ENCODE measurements around the gene CAMK1D. TPM values are rescaled to one million over a fixed set of nuclear protein-coding genes. Genes with fewer than 3 reads are reported as not detected.

Gene CAMK1D
- total RNA-seq, 6 experiments from 2014 or later: 5.3 to 10.8 (median 9.5) TPM

DNA sequence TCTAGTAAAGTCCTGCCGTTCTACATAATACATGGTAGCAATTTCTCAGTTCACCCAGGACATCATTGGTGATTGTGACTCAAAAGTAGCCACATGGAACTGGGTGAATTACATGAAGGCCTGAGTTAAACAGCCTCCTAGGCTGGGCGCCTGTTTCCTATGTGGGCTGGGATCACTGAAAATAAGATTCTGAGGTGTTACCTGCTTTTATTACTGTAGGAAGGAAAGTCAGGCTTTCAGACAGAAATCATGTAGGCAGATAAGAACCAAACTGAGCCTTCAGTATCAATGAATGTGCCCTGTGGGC lies 160.4 kb downstream of the CAMK1D start:
- H3K4me1 ChIP-seq: no peaks in the 10 kb centered on the region
- TF ChIP-seq, protein P1, sequence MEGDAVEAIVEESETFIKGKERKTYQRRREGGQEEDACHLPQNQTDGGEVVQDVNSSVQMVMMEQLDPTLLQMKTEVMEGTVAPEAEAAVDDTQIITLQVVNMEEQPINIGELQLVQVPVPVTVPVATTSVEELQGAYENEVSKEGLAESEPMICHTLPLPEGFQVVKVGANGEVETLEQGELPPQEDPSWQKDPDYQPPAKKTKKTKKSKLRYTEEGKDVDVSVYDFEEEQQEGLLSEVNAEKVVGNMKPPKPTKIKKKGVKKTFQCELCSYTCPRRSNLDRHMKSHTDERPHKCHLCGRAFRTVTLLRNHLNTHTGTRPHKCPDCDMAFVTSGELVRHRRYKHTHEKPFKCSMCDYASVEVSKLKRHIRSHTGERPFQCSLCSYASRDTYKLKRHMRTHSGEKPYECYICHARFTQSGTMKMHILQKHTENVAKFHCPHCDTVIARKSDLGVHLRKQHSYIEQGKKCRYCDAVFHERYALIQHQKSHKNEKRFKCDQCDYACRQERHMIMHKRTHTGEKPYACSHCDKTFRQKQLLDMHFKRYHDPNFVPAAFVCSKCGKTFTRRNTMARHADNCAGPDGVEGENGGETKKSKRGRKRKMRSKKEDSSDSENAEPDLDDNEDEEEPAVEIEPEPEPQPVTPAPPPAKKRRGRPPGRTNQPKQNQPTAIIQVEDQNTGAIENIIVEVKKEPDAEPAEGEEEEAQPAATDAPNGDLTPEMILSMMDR (IDR thresholded peaks at IDR 0.05): no peak
- no peak for TF ChIP-seq POLR2A (IDR thresholded peaks at IDR 0.05)
- no peaks in the 10 kb centered on the region for H3K27me3 ChIP-seq
- no peaks in the 10 kb centered on the region for H3K36me3 ChIP-seq
- no peak overlapping the region for H3K27ac ChIP-seq
- WGBS (ENCODE audit: insufficient coverage, low coverage, low lambda C conversion rate, missing lambda C conversion rate): no CpG with 5 or more reads among the region's 2 CpGs
- no peak for DNase-seq
- no peaks in the 10 kb centered on the region for H3K9me3 ChIP-seq
- intact Hi-C loops (cut with DNase I): no loop called here
- ATAC-seq: no peak
- no peak overlapping the region for H3K4me3 ChIP-seq

DNA sequence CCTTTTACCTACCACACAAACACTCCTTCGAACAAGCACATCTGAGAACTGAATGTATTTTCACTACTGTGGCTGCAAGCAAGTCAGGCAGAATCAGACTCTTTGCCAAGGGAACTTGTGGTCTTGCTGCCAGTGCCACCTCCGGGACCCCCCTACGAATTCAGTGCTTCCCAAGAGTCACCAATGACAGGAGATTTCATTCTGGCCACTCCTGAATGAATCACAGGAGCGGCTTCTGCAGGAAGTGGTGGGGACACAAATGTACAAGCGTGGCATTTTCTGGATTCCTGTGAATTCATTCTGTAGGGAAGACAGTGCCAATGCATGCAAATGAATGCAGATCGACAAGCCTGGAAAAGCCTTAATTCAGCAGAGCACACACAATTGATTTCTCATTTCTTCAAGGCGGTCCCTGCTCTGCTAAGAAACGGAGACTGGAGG lies 161.2 kb downstream of the CAMK1D start:
- TF ChIP-seq POLR2A (IDR thresholded peaks at IDR 0.05): no peak
- TF ChIP-seq, protein P1 (IDR thresholded peaks at IDR 0.05): no peak
- H3K9me3 ChIP-seq: no peaks in the 10 kb centered on the region
- no peak overlapping the region for H3K27ac ChIP-seq
- no peak overlapping the region for H3K4me3 ChIP-seq
- no peak for DNase-seq
- ATAC-seq: no peak
- H3K27me3 ChIP-seq: no peaks in the 10 kb centered on the region
- no peaks in the 10 kb centered on the region for H3K4me1 ChIP-seq
- 63% methylated on average over 7 of the region's 8 CpGs for WGBS (ENCODE audit: insufficient coverage, low coverage, low lambda C conversion rate, missing lambda C conversion rate)
- intact Hi-C loops (cut with DNase I): no loop called here
- H3K36me3 ChIP-seq: no peaks in the 10 kb centered on the region

DNA sequence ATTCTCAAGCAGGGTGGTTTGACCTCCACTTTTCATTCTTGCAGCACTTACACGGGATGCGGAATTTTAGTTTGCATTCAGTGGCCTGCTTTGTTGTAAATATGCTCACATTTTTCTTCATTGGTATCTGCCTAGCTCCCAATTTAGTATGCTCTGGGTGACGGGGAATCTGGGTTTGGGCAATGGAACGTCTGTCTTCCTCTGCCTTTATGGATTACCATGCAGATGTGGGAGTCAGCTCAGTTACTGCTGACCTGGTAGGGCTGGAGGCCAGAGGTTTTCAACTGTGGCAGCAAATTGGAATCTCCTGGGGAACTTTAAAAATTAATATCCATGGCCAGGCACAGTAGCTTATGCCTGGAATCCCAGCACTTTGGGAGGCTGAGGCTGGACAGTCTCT lies 161.6 kb downstream of the CAMK1D start:
- Histone ChIP-seq H3K27me3 (no peaks in the 10 kb centered on the region), H3K4me1 (no peaks in the 10 kb centered on the region), H3K27ac (no peak overlapping the region), H3K36me3 (no peaks in the 10 kb centered on the region), H3K4me3 (no peak overlapping the region), H3K9me3 (no peaks in the 10 kb centered on the region)
- TF ChIP-seq POLR2A (IDR thresholded peaks at IDR 0.05): no peak
- TF ChIP-seq, protein P1 (IDR thresholded peaks at IDR 0.05): no peak
- no peak for DNase-seq
- WGBS (ENCODE audit: insufficient coverage, low coverage, low lambda C conversion rate, missing lambda C conversion rate): 56% methylated on average over 4 of the region's 4 CpGs
- no peak for ATAC-seq
- intact Hi-C loops (cut with DNase I): no loop called here

DNA sequence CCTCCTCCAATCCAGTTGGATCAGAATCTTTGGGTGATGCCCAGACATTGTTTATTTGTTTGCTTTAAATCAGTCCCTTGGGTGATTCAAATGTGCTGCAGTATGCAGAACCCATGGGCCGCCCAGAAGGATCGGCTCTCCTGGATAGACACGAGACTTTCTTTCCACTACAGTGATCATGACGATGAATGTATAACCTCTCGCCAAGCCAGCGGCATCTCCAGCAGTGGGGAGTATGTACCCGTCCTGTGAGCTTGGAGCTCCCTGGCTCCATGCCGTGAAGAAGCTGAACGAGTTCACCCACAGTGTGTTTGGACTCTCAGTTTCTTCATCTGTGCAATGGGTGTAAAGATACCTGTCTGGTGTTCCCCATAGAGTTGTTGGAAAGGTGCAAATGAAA lies 162.3 kb downstream of the CAMK1D start:
- intact Hi-C loops (cut with DNase I): no loop called here
- 92% methylated on average over 4 of the region's 9 CpGs for WGBS (ENCODE audit: insufficient coverage, low coverage, low lambda C conversion rate, missing lambda C conversion rate)

More for the DNA sequence above, 162.3 kb downstream of the CAMK1D start:
- H3K4me3 ChIP-seq: no peak overlapping the region
- H3K36me3 ChIP-seq: no peaks in the 10 kb centered on the region
- ATAC-seq (no peak), DNase-seq (no peak)
- no peak for TF ChIP-seq POLR2A (IDR thresholded peaks at IDR 0.05)
- TF ChIP-seq, protein P1 (IDR thresholded peaks at IDR 0.05): no peak
- H3K9me3 ChIP-seq: no peaks in the 10 kb centered on the region
- no peaks in the 10 kb centered on the region for H3K27me3 ChIP-seq
- no peak overlapping the region for H3K27ac ChIP-seq
- H3K4me1 ChIP-seq: no peaks in the 10 kb centered on the region

Data from right lobe of liver (tissue), 6 donors.